NCI-H1417 treated with DMSO at 0.1 percent for 48 hours (cell line): ENCODE results near the gene HIF3A.

Experiments used
- DNase-seq: peaks from one replicate; lab custom pipeline; 2025; lab: John Stamatoyannopoulos, UW

HIF3A gene

DNA sequence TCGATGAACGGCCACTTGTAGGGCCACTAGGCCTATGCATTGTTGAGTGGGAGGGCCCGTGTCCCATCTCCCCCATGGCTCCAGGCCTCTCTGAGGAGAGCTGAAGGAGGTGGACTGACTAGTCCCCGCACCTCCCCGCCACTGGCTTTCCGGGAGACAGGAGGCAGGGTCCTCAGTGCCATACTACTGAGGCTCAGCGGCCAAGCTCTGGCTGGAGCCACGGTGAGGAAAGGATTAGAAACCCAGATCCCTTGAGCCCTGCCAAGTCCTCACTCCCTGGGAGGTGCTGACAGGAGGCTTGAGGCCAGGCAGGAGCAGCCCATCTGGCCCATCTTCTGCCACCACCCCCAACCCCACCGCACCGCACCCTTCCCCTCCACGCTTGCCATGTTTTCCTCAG lies 87.6 kb downstream of the HIF3A start:
- DNase-seq, result no peak

DNA sequence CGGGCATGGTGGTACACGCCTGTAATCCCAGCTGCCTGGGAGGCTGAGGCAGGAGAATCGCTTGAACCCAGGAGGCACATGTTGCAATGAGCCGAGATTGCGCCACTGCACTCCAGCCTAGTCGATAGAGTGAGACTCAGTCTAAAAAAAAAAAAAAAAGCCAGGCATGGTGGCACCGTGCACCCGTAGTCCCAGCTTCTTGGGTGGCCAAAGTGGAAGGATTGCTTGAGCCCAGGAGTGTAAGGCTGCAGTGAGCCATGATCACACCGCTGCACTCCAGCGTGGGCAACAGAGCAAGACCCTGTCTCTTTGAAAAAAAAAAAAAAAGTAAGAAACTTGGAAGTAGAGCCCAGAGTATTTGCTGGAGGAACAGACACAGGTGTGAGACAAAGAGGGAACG lies 88.8 kb downstream of the HIF3A start:
- DNase-seq, result no peak

DNA sequence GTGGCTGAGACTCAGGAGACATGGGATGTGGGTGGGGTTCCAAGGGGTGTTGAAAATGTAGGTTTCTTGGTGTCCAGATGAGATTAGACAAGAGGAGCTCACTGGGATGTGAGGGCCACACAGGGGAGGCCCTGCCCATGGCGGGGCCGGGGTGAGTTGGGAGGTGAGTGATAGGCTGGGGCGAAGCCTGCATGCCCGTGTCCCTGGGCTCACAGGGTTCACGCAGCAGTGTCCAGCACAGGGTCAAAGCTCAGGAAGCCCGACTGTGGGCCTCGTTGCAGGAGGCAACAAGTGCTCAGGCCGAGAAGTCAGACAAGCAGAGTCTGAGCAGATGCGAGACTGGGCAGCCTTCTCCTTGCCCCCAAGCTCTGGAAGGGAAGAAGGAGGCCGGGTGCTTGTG lies 89.3 kb downstream of the HIF3A start:
- no peak for DNase-seq

DNA sequence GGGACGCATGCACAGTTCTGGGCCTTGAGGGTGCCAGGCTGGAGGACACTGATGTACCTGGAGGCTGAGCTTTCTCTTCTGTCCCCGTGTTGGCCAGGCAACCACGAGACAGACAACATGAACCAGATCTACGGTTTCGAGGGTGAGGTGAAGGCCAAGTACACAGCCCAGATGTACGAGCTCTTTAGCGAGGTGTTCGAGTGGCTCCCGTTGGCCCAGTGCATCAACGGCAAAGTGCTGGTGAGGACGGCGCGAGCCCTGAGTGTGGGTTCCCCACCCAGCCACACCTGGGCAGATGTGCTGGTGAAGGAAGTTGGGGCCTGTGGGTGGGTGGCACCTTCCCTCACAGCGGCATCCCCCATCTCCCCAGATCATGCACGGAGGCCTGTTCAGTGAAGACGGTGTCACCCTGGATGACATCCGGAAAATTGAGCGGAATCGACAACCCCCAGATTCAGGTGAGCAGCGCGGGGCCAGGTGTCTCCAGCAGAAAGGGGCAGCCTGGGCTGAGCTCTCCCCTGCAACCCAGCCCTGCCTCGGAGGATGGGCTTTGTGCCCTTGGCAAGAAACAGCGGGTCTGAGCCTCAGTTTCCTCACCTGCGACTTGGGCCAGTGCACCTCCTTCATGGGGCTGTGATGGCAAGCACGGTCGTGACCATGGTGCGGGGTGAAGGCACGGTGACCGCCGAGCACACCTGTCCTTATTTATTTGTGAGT lies 90.3 kb downstream of the HIF3A start:
- DNase-seq, result no peak

DNA sequence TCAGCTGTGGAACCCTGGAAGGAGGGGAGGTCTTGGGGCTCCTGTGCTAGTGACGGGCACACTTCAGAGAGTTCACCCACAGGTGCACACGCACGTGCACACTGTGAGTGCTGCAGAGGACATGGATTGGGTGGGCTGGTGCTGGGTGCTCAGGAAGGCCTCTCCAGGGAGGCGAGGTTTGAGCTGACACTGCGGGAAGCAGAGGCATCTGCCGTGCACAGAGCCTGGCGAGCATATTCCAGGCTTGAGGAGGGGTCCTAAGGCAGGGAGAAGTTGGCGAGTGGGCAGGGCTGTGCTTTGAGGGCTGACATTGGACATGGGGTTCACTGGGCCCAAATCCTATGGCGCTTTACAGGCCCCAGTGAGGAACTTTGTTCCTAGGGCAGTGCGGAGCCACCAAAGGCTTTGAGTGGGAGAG lies 90.9 kb downstream of the HIF3A start:
- DNase-seq, result no peak

DNA sequence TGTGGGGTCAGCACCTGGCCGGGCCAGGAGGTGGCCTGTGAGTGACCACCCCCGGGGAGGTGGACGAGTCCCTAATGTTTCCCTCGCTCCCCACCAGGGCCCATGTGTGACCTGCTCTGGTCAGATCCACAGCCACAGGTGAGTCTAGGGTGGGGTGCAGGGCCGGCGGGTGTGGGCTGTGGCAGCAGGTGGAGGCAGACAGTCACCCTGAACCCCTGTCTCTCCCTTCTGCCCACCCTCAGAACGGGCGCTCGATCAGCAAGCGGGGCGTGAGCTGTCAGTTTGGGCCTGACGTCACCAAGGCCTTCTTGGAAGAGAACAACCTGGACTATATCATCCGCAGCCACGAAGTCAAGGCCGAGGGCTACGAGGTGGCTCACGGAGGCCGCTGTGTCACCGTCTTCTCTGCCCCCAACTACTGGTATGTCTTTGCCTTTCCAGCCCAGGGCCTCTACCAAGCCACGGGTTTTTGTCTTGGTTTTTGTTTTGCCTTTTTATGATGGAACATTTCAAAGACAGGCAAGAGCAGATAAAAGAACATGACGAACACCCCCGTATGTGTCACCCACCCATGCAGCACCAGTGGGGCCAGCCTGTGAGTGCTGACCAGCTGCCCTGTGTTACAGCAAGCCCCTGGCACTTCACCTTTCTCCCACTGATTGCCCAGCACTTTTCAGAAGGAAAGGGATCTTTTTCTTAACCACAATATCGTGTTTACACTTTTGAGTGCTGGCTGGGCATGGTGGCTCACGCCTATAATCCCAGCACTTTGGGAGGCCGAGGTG lies 91.7 kb downstream of the HIF3A start:
- no peak for DNase-seq

DNA sequence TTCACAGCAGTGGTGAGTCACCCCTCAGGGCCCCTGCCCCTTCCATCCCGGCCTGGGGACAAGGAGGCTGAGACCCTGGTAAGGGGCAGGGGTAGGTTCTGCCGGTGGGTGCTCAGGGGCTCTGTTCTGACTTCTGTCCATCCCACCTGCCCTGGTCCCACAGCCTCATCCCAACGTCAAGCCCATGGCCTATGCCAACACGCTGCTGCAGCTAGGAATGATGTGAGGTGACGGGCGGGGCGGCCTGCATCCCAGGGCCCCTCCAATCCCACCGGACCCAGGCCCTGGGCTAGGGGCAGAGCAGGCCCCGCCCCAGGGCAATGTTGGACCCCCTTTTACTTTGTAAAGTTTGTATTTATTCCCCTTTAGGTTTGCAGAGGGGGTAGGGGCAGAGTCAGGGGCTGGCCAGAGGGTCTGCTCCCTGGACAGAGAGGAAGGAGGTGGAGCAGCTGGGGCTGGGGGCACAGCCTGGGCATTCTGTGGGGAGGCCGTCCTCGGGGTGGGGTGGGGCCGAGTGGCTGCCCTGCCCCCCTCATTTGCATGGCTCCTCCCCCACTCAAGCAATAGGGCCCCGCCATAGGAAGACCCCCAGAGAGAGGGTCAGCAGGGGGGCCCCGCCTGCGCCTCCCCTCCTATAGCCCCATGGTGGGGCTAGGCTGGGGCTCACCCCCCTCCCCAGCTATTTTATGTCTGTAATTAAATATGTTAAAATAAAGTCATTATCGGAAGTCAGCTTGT lies 93.4 kb downstream of the HIF3A start:
- no peak for DNase-seq

DNA sequence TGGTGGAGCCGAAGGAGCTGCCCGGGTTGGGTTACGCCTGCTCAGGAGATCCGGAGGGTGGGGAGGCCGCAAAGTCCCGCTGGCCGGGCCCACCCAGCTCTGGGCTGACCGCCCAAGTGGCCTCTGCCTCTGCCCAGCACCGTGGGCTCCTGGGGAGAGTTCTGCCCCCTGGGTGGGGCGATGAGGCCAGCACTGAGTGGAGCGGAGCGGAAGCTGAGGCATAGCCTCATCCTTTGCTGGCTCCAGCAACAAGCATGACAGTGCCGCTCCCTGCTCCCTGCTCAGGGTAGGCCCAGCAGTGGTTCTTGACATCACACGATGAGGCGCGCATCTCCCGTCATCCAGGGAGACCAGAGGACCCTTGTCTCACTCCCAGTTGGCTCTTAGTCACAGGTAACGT lies 94.0 kb downstream of the HIF3A start:
- DNase-seq, result no peak

DNA sequence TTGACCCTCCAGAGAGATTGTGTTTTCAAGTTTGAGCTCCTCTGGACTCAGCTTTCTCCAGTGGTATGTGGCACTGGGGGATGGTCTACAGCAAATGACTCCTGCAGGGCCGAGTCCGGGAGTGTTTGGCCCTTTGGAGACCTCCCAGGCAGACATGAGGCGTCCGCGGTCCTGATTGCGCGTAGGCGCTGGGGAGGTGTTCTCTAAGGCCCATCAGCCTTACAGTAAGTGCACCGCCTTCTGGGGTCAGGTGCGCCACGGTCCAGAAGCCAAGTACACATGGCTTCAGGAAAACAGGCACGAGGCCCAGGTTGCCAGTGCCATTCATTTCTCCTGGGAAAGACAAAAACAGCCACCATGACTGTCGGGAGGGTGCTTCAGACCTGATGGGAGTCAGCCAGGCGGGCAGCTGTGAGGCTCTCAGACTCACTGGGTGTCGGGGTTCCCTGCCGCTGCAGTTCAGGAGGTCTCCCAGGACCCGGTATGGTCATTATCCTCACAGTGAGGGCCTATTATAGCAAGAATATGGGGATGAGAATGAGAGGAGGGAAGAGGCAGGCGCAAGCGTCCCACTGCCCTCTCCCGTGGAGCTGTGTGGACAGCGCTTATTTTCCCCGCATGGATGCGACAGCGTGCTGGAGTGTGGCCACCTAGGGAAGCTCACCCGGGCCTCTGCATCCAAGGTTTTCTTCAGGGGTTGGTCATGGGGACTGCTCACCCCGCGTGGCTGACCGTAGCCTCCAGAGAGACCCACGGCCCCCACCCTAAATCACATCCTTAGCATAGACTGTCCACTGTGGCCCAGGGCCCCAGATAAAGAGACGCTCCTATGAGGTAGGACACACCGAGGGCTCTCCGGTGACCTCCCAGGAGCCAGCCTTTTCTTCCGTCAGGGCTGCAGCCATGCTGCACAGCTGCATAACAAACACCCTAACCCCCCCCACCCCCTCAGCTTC lies 94.7 kb downstream of the HIF3A start:
- no peak for DNase-seq

DNA sequence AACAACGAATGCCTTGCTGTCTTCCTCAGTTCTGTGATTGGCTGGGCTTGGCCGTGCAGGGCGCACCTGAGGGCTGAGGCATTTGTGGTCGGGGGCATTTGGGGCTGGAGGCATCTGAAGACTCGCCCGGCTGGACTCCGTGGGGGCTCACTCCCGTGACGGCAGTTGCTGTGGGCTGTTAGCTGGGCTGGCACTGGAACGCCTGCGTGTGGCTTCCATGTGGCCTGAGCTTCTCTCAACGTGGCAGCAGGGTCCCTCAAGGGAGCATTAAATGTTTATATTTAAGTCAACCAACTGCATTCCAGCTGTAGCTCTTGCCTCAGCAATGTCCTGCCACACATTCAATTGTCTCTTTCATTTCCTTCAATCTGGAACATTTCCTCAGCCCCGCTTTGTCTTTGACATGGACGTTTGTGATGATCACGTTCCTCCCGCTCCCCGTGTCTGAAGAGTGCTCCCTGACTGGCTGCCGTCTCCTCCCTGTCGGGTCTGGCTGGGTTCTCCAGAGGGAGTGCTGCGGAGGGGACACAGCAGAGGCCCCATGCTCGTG lies 95.5 kb downstream of the HIF3A start:
- no peak for DNase-seq

DNA sequence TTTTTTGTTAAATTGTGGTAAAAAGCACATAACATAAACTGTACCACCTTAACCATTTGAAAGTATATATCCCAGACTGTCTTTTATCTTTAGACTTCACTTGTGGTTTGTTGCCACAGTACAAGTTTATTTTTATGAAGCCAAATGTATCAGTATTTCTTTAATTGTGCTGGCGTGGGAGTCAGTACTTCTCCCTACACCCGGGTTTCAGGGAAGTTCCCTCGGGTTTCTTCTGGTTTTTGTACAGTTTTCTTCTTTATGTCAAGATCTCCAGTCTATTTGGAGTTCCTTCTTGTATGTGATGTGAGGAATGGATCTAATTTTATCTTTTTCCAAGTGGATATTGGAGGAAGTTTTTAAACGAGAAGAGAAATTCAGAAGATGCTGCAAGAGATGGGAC lies 96.0 kb downstream of the HIF3A start:
- no peak for DNase-seq
